Measurements from ENCODE around the gene C22orf42.
"Not testable (repeated sequence)": the region's sequence is repeated elsewhere in the genome, so short reads cannot be mapped to it uniquely, and the experiment has no call there.

The C22orf42 gene

DNA sequence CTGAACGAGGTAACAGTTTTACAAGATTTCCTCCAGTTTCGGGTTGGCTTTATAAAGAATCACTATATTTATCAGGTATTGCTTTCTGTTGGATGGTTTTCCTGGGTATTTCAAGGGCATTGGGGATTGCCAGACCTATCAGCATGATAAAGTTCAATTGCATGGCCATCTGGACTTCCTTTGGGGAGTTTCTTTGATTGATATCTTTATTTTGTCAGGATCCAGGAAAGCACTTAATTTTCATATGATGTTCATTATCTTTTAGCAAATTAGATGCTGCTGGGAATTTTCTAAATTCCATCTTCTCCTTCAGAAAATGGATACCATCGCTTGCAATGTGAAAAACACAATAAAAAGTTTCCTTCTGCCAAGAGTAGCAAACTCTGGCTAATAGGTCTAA, 24.5 kb upstream of the C22orf42 start:
- DNase-seq: no peak

DNA sequence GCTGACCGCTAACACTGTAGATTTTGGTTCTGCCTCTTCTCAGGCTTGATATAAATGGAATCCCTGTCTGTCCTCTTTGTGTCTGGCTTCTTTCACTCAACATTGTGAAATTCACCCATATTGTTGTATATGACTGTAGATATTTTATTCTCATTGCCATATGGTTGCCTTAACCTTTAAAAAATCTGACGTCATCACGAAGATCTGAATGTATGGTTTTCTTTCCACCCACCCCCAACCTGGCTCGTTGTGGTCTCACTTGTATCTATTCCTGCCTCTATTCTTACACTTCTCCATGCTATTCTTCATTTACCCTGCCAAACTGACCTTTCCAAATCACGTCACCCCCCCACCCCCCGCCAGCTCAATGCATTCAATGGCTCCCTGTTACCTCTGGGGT, 21.9 kb upstream of the C22orf42 start:
- no peak for DNase-seq

DNA sequence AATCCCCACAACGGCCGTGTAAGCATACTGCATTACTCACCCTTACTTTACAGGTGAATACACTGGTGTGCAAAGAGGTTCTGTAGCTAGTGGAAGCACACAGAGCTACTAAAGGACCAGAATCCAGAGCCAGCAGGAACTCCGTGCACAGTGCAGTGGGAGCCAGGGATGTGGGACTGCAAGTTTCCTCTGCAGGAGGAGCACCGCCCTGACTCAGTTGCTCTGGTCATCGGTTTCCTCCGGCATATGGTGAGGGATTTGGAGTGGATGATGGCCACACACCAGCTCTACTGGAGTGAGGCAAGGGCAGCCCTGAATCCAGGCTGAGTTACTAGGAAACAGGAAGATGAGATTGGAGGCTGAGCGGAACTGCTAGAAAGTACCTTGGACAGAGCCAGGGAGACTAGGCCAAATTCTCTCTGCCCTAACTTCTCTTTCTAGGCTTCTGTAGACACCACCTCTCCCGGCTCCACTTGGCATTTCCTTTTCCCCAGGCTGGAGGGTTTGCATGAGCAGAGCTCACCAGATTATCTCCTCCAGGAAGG, 18.2 kb upstream of the C22orf42 start:
- no peak for DNase-seq

DNA sequence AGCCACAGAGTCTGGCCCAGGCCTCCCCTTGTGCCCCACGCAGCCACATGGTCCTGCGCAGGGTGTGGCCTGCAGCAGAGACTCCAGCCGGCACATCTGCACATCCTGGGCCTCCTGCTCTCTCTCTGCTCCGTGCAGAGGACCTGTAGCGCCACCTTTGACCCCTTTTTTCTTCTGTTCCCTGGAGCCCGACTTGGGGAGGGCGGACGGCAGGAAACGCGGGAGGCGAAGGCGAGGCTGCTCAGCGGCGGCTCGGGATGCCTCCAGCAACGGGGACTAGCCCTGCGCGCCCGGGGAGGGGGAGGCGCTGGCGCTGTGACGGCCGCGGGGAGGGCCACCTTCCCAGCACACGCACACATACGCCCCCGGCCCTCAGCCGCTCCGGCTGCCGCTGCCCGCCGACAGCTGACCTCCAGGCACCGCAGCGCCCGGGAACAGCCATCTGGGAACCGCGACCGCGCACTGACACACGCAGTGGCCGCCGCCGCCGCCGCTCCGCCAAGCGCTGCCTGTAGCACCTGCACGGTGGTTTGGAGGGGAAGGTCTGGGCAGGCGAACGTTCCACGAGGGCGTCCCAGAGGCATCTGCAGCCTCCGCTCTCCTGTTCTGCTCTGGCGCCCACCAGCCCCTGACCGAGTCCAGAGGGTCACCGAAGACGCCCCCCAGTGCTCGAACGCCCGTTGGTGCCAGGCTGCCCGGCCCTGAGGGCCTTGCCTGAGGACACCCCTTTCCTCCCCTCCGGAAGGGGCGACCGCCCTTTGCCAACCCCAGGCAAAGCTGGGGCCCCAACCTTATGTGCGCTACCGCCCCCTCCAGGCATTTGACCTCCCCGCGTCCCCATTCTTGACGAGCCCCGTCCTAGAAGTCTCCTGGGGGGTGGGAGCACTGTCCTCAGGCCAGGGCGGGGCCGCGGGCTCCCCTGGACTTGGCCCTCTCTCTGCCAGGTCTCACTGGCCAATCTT, 16.9 kb upstream of the C22orf42 start:
- DNase-seq: peak in 1 of 2 experiments; percentile 15

DNA sequence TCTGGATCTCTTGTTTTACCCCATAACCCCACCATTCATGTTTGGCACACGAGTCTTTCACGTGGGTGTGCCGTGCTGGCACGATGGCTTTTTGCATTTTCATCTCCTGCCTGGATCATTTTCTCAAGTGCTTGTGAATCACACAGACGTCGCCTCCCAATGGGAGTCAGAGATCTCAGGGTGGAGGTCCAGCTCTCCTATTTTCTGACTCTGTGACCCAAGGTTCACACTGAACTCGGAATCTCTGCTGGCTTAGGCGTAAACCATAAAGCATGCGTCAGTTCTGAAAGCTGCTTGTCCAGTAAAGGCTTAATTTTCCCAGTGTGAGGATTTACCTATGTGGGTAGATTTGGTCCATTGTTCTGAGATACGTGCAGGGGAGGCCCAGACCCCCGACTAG, 16.0 kb upstream of the C22orf42 start:
- no peak for DNase-seq

DNA sequence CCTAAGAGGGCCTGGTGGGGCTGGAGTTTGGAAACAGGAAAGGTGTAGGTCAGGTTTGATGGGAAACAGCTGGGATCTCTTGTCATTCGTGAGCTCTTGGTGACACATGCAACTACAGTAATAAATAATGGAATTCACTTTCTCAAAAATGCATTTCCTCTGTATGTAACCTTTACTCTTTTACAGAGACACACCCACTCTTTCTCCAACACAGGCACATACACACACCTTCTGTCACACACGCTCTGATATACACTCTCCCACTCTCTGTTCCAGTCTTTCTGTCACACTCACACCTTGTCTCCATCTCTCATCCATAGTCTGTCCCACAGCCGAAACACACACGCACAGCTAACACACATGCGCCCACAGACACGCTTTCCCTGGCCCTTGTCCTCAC, 6.6 kb upstream of the C22orf42 start:
- DNase-seq: no peak

DNA sequence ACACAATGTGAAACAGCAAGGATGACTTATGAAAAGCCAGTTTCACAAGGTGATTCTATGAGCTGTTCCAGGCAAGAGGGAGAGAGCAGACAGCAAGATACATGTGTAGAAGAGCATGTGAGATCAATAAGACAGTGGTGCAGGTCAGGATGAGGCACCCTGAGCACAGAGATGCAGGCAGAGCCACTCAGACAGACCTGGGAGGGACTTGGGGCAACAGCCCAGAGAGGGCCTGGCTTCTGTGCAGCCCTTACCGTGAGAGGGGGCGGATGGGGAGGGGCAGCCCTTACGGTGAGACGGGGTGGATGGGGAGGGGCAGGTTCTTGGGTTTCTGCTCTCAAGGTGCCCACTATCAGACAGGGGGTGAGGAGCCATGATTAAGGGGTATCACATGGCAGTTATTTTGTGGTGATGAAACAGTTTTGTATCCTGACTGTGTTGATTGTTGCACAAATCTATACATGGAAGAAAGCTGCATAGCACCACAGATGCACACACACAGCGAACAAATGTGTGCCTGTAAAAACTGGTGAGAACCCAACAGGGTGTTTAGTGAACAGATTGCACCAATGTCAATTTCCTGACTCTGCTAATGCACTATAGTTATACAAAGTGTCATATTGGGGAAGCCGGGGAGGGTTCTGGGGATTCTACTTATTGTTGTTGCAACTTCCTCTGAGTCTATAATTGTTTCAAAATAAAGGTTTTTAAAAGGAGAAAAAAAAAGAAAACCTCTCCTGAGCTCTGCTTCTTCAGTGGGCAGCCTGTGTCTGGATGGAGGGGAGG, 5.2 kb upstream of the C22orf42 start:
- DNase-seq: no peak

DNA sequence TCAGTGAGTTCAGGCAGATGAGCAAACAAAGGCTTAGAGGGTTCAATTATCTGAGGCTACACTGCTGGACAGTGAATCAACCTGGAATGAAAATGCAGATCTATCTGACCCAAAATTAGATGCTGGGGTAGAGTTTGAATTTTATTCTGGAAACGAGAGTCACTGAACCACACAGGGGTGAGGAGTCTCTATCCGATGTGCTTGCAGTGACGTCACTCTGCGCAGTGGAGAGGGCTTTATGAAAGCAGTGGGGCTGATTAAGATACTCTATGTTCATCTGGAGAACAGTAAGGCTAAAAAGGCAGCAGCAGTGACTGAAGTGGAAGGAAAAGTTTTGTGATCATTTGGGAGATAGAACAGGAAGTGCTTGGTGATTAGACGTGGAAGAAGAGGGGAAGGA, 1.3 kb upstream of the C22orf42 start:
- not testable (repeated sequence) for DNase-seq

DNA sequence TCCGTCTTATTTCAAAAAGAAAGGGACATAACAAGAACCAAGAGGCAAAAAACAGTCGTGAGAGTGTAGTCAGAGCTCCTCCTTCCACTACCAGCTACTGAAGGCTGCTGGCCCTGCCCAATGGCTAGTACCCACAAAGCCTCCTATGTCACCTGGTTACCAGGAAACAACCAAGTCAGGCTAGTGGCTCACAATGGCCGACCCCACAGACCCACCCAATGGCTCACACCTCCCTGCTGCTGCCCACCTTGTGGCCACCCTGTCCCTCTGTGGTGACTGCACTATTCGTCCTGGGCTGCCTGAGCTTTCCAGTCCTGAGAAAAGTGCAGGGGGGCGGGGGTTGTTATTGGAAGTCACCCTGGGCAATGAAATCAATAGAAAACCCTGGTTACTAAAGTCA, 1.5 kb downstream of the C22orf42 start:
- not testable (repeated sequence) for DNase-seq

DNA sequence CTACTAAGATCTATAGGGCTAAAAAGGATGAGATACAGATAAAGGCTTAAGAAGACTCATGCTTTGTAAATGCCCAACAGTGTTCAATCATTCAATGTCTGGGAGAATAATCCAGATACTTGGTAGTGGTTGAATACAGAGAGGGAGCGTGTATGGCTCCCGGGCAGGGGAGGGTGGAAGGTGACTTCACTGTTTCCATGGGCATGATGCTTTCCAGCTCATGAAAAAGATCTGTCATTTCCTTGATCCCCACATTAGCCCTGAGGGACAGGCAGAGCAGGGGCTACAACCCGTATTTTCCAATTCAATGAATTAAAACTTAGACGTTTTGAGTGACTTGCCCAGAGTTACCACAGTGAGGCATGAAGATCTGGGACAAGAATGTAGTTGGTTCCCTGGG, 4.4 kb downstream of the C22orf42 start:
- not testable (repeated sequence) for DNase-seq

DNA sequence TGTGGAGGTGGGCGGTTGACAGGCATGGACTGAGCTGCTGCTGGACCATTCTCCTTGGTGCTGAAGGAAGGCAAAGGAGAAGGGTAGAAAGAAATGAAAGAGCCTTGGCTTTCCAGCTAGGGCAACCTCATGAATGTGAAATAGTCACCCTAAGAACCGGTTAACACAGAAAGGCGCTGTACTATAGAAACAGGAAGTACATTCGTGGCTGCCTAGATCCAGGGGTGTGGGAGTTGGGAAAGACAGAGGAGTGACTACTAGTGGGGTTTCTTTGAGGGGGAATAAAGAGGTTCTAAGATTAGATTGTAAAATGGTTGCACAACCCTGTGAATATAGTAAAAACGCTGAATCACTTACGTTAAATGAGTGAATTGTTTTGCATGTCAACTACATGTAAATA, 7.5 kb downstream of the C22orf42 start:
- DNase-seq: not testable (repeated sequence)

DNA sequence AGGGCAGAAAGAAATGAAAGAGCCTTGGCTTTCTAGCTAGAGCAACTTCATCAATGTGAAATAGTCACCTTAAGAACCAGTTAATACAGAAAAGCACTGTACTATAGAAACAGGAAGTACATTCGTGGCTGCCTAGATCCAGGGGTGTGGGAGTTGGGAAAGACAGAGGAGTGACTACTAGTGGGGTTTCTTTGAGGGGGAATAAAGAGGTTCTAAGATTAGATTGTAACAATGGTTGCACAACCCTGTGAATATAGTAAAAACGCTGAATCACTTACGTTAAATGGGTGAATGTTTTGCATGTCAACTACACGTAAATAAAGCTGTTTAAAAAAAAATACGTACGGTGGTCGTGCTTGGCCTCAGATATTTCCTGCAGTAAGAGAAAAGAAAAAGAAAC, 8.5 kb downstream of the C22orf42 start:
- DNase-seq: not testable (repeated sequence)

DNA sequence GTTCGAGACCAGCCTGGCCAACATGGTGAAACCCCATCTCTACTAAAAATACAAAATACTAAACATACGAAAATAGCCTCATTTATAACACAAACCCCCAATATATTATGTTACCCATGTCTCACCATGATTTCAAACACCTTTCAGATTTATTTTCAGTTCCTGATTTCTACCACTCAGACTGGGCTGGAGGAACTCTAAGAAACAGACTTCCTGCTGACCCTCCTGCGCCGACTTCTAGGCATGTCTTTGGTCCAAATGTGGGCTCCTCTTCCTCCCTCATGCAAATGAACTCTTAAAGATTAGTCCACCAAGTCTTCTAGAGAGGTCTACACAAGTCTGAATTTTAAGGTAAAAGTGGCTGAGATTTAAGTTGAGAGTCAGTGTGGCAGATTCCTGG, 10.7 kb downstream of the C22orf42 start:
- not testable (repeated sequence) for DNase-seq

DNA sequence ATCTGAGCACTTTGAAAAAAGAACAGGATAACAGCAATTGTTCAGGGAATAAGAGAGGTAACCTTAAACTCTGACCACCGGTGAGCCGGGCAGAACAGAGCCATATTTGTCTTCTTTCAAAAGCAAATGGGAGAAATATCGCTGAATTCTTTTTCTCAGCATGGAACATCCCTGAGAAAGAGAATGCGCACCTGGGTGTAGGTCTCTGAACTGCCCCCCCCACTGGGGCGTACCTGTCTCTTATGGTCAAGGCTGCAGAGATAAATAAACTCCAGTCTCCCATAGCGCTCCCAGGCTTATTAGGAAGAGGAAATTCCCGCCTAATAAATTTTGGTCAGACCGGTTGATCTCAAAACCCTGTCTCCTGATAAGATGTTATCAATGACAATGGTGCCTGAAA, 12.0 kb downstream of the C22orf42 start:
- DNase-seq: not testable (repeated sequence)

DNA sequence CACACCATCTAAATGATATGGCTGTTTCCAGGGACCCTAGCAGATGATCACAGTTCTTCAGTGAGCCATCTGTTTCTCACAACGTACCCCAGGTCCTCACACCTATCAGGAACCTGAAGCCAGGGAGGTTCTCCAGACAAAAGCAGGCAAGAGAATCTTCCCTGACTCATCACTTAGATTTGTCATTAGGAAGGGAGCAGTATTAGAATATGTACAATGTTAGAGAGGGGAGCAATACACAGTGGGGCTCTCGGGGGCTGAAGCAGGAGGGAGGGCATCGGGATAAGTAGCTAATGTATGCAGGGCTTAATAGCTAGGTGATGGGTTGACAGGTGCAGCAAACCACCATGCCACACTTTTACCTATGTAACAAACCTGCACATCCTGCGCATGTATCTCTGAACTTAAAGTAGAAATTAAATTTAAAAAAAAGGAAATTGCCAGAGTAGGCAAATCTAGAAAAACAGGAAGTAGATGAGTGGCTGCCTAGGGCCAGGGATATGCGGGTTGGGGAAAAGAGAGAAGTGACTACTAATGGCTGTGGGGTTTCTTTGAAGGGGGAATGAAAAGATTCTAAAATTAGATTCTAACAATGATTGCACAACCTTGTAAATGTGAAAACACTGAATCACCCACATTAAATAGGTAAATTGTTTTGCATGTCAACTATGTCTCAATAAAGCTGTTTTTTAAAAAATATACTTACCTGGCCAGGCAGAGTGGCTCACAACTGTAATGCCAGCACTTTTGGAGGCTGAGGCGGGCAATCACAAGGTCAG, 14.4 kb downstream of the C22orf42 start:
- DNase-seq: no peak

DNA sequence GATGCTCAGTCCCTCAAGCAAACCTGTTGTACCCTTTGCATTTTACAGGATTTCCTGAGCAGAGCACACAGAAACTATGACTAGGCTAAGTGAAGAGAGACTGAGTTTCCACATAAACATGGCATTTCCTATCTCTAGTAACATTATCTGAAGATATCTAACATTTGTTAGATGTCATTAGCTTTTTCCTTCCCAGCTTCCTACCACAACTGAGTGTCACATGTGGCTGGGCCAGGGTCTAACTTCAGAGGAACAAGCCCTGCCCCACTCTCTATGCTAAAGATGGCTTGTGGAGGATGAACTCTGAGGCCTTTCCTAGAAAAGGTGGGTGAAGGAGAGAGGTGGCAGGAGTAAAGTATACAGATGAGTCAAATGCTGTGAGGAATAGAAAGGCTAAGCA, 16.5 kb downstream of the C22orf42 start:
- DNase-seq: no peak

DNA sequence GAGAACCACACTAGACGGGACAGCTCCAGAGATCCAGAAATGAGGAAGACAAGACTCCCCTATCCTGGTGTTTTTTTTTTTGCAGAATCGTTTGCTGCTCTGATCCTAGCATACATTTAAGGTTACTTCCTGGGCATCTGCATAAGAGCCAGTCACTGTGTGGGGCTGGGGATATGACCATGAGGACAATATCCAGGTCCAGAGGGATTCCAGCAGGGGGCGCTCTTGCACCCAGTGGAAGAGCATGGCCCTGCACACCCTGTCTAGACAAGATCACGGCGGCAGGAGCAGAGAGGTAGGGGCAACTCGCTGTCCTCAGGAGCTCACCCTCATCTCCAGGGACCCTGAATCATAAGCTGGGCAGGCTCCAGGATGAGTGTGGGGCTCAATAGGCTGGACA, 18.4 kb downstream of the C22orf42 start:
- not testable (repeated sequence) for DNase-seq

DNA sequence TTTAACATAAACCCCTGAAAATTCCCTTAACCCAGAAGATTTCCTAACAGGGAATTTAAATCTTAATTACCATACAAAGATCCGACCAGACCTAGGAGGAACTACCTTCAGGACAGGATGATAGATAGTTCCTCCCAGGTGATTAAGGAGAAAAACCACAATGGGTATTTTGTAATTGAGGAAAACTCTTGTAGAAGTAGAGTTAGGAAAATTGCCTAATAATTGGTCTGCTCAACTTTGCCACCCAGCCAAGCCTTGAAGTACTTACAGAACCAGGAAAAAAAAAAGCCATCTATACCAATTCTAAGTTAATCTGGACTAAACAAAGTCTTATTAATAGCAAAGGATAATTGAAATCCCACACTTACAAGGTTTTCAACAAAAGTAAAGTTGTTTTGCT, 20.5 kb downstream of the C22orf42 start:
- DNase-seq: not testable (repeated sequence)

DNA sequence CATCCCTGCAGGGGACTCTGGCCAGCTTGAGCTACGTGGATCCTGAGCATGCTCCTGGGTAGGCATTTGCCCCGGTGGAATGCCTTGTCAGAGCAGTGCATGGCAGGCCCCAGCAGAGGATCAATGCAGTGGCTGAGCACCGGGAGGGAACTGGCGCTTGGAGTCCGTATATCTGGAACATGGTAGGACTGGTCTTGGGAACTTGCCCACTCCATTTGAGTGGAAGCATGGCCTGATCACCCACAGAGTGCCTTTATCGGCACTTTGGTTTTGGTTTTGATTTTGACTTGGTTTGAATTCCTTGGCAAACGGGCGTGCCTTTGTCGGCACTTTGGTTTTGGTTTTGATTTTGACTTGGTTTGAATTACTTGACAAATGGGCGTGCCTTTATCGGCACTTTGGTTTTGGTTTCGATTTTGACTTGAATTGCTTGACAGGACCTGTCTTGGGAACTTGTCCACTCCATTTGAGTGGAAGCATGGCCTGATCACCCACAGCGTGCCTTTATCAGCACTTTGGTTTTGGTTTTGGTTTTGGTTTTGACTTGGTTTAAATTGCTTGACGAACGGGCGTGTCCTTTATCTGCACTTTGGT, 21.3 kb downstream of the C22orf42 start:
- peak; percentile 44 to 57 for DNase-seq

DNA sequence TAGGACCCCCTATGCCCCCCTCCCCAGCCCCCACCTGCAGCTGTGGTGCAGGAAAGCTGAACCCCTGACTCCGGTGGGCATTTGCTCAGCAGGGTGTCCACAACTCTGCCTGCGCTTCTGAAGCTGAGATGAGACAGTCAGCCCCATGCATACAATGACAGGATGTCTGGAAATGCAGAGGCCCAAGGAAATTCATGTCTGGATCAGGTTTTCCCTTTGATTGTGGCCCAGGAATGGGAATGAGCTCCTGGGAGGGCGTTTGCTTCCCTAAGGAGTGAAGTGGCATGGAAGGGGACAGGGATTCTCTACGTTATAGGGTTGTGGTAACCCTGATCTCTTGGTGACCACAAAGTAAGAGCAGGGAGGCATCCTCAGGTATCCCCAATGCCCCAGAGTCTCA, 22.2 kb downstream of the C22orf42 start:
- not testable (repeated sequence) for DNase-seq

DNA sequence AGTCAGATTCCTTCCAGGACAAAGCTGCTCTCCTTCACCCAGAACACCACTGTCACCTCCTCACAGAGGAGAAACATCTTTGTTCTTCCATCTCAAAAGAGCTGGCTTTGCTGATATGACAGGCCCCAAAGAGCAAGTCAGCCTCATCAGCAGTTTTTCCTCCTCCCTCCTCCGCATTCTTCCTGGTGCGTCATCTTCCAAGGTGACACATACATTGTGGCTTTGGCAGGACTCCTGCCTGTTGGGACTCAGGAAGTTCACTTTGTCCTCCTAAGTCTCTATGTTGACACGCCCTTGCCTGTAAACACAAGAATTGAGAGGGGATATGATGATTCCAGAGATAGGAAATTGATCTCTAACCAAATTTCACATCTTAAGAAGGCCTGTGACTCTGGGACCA, 23.1 kb downstream of the C22orf42 start:
- not testable (repeated sequence) for DNase-seq

DNA sequence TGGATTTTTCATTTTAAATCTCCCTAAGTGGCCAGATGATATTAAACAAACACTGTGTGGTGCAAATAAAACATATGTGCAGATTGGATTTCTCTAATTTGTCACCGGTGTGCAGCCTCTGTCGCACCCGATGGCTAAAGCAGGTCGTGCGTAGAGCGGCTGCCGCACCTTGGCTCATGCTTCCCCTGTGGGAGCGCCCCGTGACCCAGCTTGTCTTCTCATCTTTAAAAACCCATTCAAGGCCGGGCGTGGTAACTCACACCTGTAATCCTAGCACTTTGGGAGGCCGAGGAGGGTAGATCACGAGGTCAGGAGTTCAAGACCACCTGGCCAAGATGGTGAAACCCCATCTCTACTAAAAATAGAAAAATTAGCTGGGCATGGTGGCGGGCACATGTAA, 24.3 kb downstream of the C22orf42 start:
- not testable (repeated sequence) for DNase-seq

Data from activated CD4-positive, alpha-beta T cell treated with anti-CD3 and anti-CD28 coated beads, Interleukin-2, amount 50 U/mL, for 48 hours (primary cell).